ENCODE measurements around the gene CFAP52.
"Not testable (repeated sequence)": the region's sequence is repeated elsewhere in the genome, so short reads cannot be mapped to it uniquely, and the experiment has no call there.

CFAP52 gene

GRCh38 chr17:9647014-9647413 is 70.6 kb downstream of the CFAP52 start:
- DNase-seq, result no peak

GRCh38 chr17:9648521-9649110 is 72.2 kb downstream of the CFAP52 start:
- no peak for DNase-seq

GRCh38 chr17:9658593-9659211 is 82.3 kb downstream of the CFAP52 start:
- DNase-seq, result no peak

GRCh38 chr17:9661027-9661426 is 84.6 kb downstream of the CFAP52 start:
- no peak for DNase-seq

GRCh38 chr17:9663511-9663910 is 87.1 kb downstream of the CFAP52 start:
- not testable (repeated sequence) for DNase-seq

- DNase-seq, result no peak
Measured at GRCh38 chr17:9666461-9667050, 90.1 kb downstream of the CFAP52 start.

GRCh38 chr17:9668517-9668916 is 92.1 kb downstream of the CFAP52 start:
- no peak for DNase-seq

GRCh38 chr17:9669551-9670008 is 93.1 kb downstream of the CFAP52 start:
- no peak for DNase-seq

- DNase-seq, result no peak
Measured at GRCh38 chr17:9670596-9670995, 94.2 kb downstream of the CFAP52 start.

- no peak for DNase-seq
Measured at GRCh38 chr17:9671559-9671958, 95.1 kb downstream of the CFAP52 start.

- DNase-seq, result no peak
Measured at GRCh38 chr17:9672266-9672665, 95.8 kb downstream of the CFAP52 start.

- no peak for DNase-seq
Measured at GRCh38 chr17:9672691-9673090, 96.2 kb downstream of the CFAP52 start.

GRCh38 chr17:9676084-9676483 is 99.6 kb downstream of the CFAP52 start:
- DNase-seq, result no peak

- DNase-seq, result no peak
Measured at GRCh38 chr17:9676820-9677310, 100.4 kb downstream of the CFAP52 start.

- DNase-seq, result no peak
Measured at GRCh38 chr17:9677411-9677810, 101.0 kb downstream of the CFAP52 start.

GRCh38 chr17:9677896-9678295 is 101.5 kb downstream of the CFAP52 start:
- no peak for DNase-seq

- no peak for DNase-seq
Measured at GRCh38 chr17:9684955-9685621, 108.6 kb downstream of the CFAP52 start.
